Keratinocyte (primary cell): ENCODE measurements around the gene IGSF23.

Source experiments
- EZH2 ChIP-seq: IDR thresholded peaks from one replicate; pipeline ENCODE4 v1.6.1; 2012; ENCODE audit warnings: inconsistent platforms, mild to moderate bottlenecking, low read length, moderate library complexity
- TF ChIP-seq, protein P1 (sequence below), 3 experiments: IDR thresholded peaks in 1 of 3; conservative IDR thresholded peaks in 1 of 3; optimal IDR thresholded peaks in 1 of 3; 2 replicates in 2 of 3; 3 replicates in 1 of 3; pipeline versions ENCODE3 to v1.5.1; 2011; ENCODE audit warnings: low read length in 3 of 3, mild to moderate bottlenecking in 3 of 3, moderate library complexity in 2 of 3, control low read depth in 1 of 3, inconsistent platforms in 1 of 3; ENCODE audit not compliant: insufficient read depth in 2 of 3; ENCODE audit errors: extremely low read depth in 1 of 3

DNA sequence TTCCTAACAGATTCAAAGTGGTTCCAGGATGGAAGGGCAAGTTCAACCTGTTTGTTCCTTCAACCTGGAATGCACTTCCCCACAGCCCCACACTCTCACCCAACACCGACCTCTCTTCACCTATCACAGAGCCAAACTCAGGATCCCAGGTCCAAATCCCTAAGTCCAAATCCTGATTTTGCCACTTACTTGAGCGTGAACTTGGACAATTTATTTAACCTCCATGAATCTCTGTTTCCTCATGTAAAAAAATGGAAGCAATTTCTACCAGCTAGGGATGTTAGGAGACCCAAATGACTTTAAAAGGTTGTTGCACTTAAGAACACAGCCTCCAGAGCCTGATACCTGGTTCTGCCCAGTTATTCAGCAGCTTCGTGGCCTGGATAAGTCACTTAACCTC lies 5.4 kb upstream of the IGSF23 start:
- TF ChIP-seq, protein P1, sequence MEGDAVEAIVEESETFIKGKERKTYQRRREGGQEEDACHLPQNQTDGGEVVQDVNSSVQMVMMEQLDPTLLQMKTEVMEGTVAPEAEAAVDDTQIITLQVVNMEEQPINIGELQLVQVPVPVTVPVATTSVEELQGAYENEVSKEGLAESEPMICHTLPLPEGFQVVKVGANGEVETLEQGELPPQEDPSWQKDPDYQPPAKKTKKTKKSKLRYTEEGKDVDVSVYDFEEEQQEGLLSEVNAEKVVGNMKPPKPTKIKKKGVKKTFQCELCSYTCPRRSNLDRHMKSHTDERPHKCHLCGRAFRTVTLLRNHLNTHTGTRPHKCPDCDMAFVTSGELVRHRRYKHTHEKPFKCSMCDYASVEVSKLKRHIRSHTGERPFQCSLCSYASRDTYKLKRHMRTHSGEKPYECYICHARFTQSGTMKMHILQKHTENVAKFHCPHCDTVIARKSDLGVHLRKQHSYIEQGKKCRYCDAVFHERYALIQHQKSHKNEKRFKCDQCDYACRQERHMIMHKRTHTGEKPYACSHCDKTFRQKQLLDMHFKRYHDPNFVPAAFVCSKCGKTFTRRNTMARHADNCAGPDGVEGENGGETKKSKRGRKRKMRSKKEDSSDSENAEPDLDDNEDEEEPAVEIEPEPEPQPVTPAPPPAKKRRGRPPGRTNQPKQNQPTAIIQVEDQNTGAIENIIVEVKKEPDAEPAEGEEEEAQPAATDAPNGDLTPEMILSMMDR (optimal IDR thresholded peaks at IDR 0.05 in 1 of 3, IDR thresholded peaks at IDR 0.05 in 1 of 3, conservative IDR thresholded peaks at IDR 0.05 in 1 of 3; ENCODE audit: extremely low read depth in 1 of 3, insufficient read depth in 2 of 3, low read length in 3 of 3): no peak
- no peak for TF ChIP-seq EZH2
